ENCODE results near the gene CPED1. TPM values are rescaled to one million over a fixed set of nuclear protein-coding genes. Genes with fewer than 3 reads are reported as not detected.
A peak's percentile ranks its signal among the peaks of the same experiment; 100 is the strongest.

CPED1 gene
- total and polyA plus RNA-seq, 2 experiments from 2014 or later = 0.17 to 0.47 TPM

- H3K4me3 Mint-ChIP-seq = no peak overlapping the region
- H4K20me1 ChIP-seq (replicated peaks; ENCODE audit: insufficient read depth) = no peaks in the 10 kb centered on the region
- H3K36me3 Mint-ChIP-seq (ENCODE audit: low read depth) = no peaks in the 10 kb centered on the region; the same call in 2 of the 3 replicates
- no peaks in the 10 kb centered on the region; the same call in 2 of the 3 replicates for H3K9me3 Mint-ChIP-seq
- peaks cover 26% of the 10 kb centered on the region for H3K4me1 Mint-ChIP-seq
- H3K4me2 ChIP-seq = peak overlapping the region; percentile 31
- no peaks in the 10 kb centered on the region for H3K79me2 ChIP-seq (replicated peaks; ENCODE audit: insufficient read depth)
- no peak overlapping the region for H3K27ac Mint-ChIP-seq
- no peaks in the 10 kb centered on the region for H3K27me3 ChIP-seq (ENCODE audit: insufficient read depth)
- H3F3A ChIP-seq (replicated peaks; ENCODE audit: low read depth) = no peaks in the 10 kb centered on the region
- H3K27ac ChIP-seq (ENCODE audit: low read depth) = no peak overlapping the region
- no peak for DNase-seq (ENCODE audit: low spot score)
- no peak for ATAC-seq
- no peaks in the 10 kb centered on the region for H3K36me3 ChIP-seq (ENCODE audit: insufficient read depth)
- TF ChIP-seq ZNF114 (CRISPR knock-in tag; IDR thresholded peaks at IDR 0.05) = no peak
- H3K27me3 Mint-ChIP-seq (ENCODE audit: insufficient read depth, low read depth, poor library complexity) = no peaks in the 10 kb centered on the region
- H3K4me1 ChIP-seq (ENCODE audit: insufficient read depth) = peaks cover 19% of the 10 kb centered on the region
- H3K9me2 ChIP-seq (ENCODE audit: insufficient read depth) = no peaks in the 10 kb centered on the region
- H2AFZ ChIP-seq = 0 out of 2 replicates have a peak overlapping the region, but pooled peaks have one; percentile 0
- H3K4me3 ChIP-seq = no peak overlapping the region
Observed at GRCh38 chr7:121103086-121103485, 114.6 kb downstream of the CPED1 start.

GRCh38 chr7:121103579-121103978 is 115.1 kb downstream of the CPED1 start:
- Histone ChIP-seq H3K4me1 (ENCODE audit: insufficient read depth) (peaks cover 23% of the 10 kb centered on the region), H3K4me2 (no peak overlapping the region), H3K27me3 (ENCODE audit: insufficient read depth) (no peaks in the 10 kb centered on the region), H3F3A (replicated peaks; ENCODE audit: low read depth) (no peaks in the 10 kb centered on the region), H3K9me2 (ENCODE audit: insufficient read depth) (no peaks in the 10 kb centered on the region), H3K79me2 (replicated peaks; ENCODE audit: insufficient read depth) (no peaks in the 10 kb centered on the region), H4K20me1 (replicated peaks; ENCODE audit: insufficient read depth) (no peaks in the 10 kb centered on the region), H3K27ac (ENCODE audit: low read depth) (no peak overlapping the region), H3K36me3 (ENCODE audit: insufficient read depth) (no peaks in the 10 kb centered on the region), H3K4me3 (no peak overlapping the region), H2AFZ (0 out of 2 replicates have a peak overlapping the region, but pooled peaks have one; percentile 0)
- DNase-seq (ENCODE audit: low spot score) = no peak
- ATAC-seq = no peak
- Mint-ChIP-seq H3K9me3 (no peaks in the 10 kb centered on the region; the same call in 2 of the 3 replicates), H3K27me3 (ENCODE audit: insufficient read depth, low read depth, poor library complexity) (no peaks in the 10 kb centered on the region), H3K4me3 (no peak overlapping the region), H3K36me3 (ENCODE audit: low read depth) (no peaks in the 10 kb centered on the region; the same call in 2 of the 3 replicates), H3K27ac (peak overlapping the region; percentile 61; the same call in 1 of the 2 replicates), H3K4me1 (peaks cover 26% of the 10 kb centered on the region)
- TF ChIP-seq CREB1 (CRISPR knock-in tag; IDR thresholded peaks at IDR 0.05; ENCODE audit: low read depth) (no peak), EZH2phosphoT487 (IDR thresholded peaks at IDR 0.05; ENCODE audit: unreplicated experiment) (no peak), ZNF331 (CRISPR knock-in tag; IDR thresholded peaks at IDR 0.05; ENCODE audit: low read depth) (no peak), STAT1 (IDR thresholded peaks at IDR 0.05; ENCODE audit: unreplicated experiment) (no peak), CTCF (conservative IDR thresholded peaks at IDR 0.05; ENCODE audit: low read depth in 2 of 2) (no peak), EZH2 (IDR thresholded peaks at IDR 0.05; ENCODE audit: low read depth, unreplicated experiment) (no peak), ZNF114 (CRISPR knock-in tag; IDR thresholded peaks at IDR 0.05) (no peak)

- no peak for DNase-seq (ENCODE audit: low spot score)
- peaks cover 35% of the 10 kb centered on the region for H3K4me1 Mint-ChIP-seq
- H3K4me3 Mint-ChIP-seq = no peak overlapping the region
- Histone ChIP-seq H3K27ac (ENCODE audit: low read depth) (no peak overlapping the region), H4K20me1 (replicated peaks; ENCODE audit: insufficient read depth) (no peaks in the 10 kb centered on the region), H3F3A (replicated peaks; ENCODE audit: low read depth) (no peaks in the 10 kb centered on the region), H3K4me2 (no peak overlapping the region), H3K4me1 (ENCODE audit: insufficient read depth) (peaks cover 30% of the 10 kb centered on the region), H3K36me3 (ENCODE audit: insufficient read depth) (no peaks in the 10 kb centered on the region), H3K79me2 (replicated peaks; ENCODE audit: insufficient read depth) (no peaks in the 10 kb centered on the region), H3K4me3 (no peak overlapping the region), H3K27me3 (ENCODE audit: insufficient read depth) (no peaks in the 10 kb centered on the region), H3K9me2 (ENCODE audit: insufficient read depth) (no peaks in the 10 kb centered on the region), H2AFZ (no peak overlapping the region)
- no peak for TF ChIP-seq CREB1 (CRISPR knock-in tag; IDR thresholded peaks at IDR 0.05; ENCODE audit: low read depth)
- no peak for TF ChIP-seq ZNF114 (CRISPR knock-in tag; IDR thresholded peaks at IDR 0.05)
- no peak for TF ChIP-seq NANOG (IDR thresholded peaks at IDR 0.05; ENCODE audit: borderline replicate concordance)
- TF ChIP-seq EZH2phosphoT487 (IDR thresholded peaks at IDR 0.05; ENCODE audit: unreplicated experiment) = no peak
- TF ChIP-seq JUNB (IDR thresholded peaks at IDR 0.05; ENCODE audit: unreplicated experiment) = no peak
- H3K9me3 Mint-ChIP-seq = no peaks in the 10 kb centered on the region; the same call in 2 of the 3 replicates
- H3K27ac Mint-ChIP-seq = no peak overlapping the region
- H3K36me3 Mint-ChIP-seq (ENCODE audit: low read depth) = no peaks in the 10 kb centered on the region; the same call in 2 of the 3 replicates
- no peak for ATAC-seq
- no peaks in the 10 kb centered on the region for H3K27me3 Mint-ChIP-seq (ENCODE audit: insufficient read depth, low read depth, poor library complexity)
Observed at GRCh38 chr7:121105262-121105661, 116.8 kb downstream of the CPED1 start.

All from GM23338 (cell line).